Right cardiac atrium (tissue), 5 donors: ENCODE results near the gene CCDC85C. TPM values are rescaled to one million over a fixed set of nuclear protein-coding genes. Genes with fewer than 3 reads are reported as not detected.

ENCODE experiments used
- ATAC-seq, 2 donors: fragments of 200-7000 bp; cut with Tn5 transposase; one replicate each; pipeline versions ENCODE4 v1.8.0 to v1.9.1; 2020; ENCODE audit warnings: moderate library complexity in 2 of 2, mild to moderate bottlenecking in 1 of 2
- DNase-seq, 3 donors: peaks; one replicate each; pipeline ENCODE4 v3.0.0-alpha.2; 2020
- H3K27ac ChIP-seq: one replicate; pipeline ENCODE4 v1.5.1; 2013; ENCODE audit warnings: mild to moderate bottlenecking, low read length, control low read depth, moderate library complexity
- H3K27me3 ChIP-seq: one replicate; pipeline ENCODE4 v1.6.1; 2013; ENCODE audit not compliant: control insufficient read depth, insufficient read depth
- H3K4me1 ChIP-seq: one replicate; pipeline ENCODE4 v1.6.1; 2013; ENCODE audit warnings: low read length; ENCODE audit not compliant: control insufficient read depth, insufficient read depth
- H3K4me3 ChIP-seq: one replicate; pipeline ENCODE4 v1.5.1; 2013; ENCODE audit warnings: low read length, control low read depth
- H3K9me3 ChIP-seq: one replicate; pipeline ENCODE4 v1.6.1; 2013; ENCODE audit warnings: low read length; ENCODE audit not compliant: control insufficient read depth
- WGBS: extraction: QIAGEN DNeasy Blood & Tissue Kit; methylation state at CpG from one replicate; pipeline ENCODE4 v1.1.7; 2013; 5-methylcytosine and 5-hydroxymethylcytosine counted together
- intact Hi-C, 4 donors: fragments of 100-400 bp; cut with DNase I; formaldehyde crosslinking; loops; one replicate each; pipeline versions ENCODE4 v1.11.0 to v1.14.0; 2022 to 2023
- polyA plus RNA-seq: library from polyadenylated mRNA; stranded (reverse); fragments of 200-250 nt; gene quantifications from one replicate; pipeline ENCODE4 v1.2.3, GENCODE V29; 2013
- total RNA-seq, 4 donors: library from RNA; stranded (reverse); fragmentation: NEBNext Ultra II Directional; extraction: Animal tissue kit (Norgen Biotek cat#: 25700); gene quantifications; one replicate each; pipeline ENCODE4 v1.2.1, GENCODE V29; 2021
- donor health status: healthy with polysubstance abuse.
- donor health status: DM: no; HTN: yes; CAD: no.
- donor health status: DM: no; HTN: no; CAD: no.
- donor health status: DM: no; HTN: yes; CAD: no; lungs with severe emphysema.
- donor health status: DM: yes; HTN: yes; CAD: no.

Gene CCDC85C
- total and polyA plus RNA-seq, 5 donors: 21.0 to 31.5 (median 22.6) TPM

DNA sequence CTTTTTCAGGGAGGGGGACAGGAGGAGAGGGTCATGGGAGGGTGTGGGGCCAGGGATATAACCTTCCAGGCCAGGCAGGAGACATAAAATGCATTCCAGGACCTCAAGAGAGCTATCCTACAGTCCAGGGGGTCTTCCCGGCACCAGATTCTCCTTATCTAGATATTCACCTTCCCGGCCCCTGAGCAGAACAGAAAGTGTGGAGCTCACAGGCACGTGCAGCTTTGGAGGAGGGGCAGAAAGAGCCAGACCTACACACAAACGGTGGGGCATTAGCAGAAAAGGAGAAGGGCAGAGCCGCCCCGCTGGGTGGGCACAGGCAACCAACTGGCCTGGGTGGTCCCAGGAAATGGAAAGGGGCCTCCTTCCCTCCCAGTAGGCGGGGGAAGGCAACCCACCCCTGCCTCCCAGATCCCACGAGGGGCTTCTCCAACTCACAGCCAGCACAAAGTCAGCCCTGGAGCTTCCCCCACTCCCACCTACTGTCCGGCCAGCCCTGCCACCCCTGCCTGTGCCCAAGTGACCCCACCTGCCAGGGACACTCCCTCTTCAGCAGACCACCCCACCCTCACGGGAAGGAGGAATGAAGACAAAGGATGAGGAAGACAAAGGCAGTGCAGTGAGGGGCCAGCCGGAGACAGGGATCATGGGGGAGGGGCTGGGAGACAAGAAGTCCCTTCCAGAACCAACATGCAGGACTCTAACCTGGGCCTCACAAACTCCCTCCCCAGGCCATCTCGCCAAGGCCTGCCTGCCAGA, 33.3 kb downstream of the CCDC85C start:
- Histone ChIP-seq H3K4me1 (peaks cover 30% of the 10 kb centered on the region), H3K27me3 (no peaks in the 10 kb centered on the region), H3K27ac (no peak overlapping the region), H3K4me3 (no peak overlapping the region), H3K9me3 (no peaks in the 10 kb centered on the region)
- intact Hi-C loops: no loop called here
- 79% methylated on average over 12 of the region's 12 CpGs for WGBS
- DNase-seq: peak in 1 of 3 donors; percentile 9
- no peak for ATAC-seq

DNA sequence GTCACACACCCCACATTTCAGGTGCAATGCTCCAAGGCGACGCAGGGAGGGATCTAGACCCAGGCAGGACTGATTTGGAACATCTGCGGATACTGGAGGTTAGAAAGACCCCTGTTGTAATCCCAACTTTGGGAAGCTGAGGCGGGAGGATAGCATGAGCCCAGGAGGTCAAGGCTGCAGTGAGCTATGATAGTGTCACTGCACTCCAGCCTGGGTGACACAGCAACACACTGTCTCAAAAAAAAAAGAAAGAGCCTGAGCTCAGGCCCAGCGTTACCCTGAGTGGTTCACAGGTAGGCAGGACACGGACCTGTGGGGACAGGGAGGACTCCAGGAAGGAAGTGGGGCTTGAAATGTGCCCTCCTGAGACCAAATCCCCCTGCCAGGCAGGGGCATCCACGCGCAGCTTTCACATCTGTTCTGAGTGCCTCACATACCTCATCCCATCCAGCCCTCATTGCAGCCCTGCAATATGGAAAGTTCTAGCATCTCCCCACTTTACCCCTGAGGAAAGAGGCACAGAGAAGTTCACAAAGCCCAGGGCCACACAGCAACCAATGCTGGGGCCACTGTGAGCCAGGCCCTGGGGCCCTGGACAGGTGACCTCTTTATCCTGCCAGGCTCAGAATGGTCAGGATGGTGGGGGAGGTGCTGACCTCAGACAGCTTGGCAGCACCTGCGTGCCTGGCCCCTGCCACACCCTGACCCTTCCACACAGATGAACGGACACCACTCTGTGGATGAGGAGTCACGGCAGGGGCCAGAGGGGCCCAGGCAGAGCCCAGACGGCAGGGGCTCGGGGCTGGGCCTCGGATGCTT, 34.1 kb downstream of the CCDC85C start:
- Histone ChIP-seq H3K4me1 (peaks cover 30% of the 10 kb centered on the region), H3K27ac (peak overlapping the region; percentile 65), H3K27me3 (no peaks in the 10 kb centered on the region), H3K9me3 (no peaks in the 10 kb centered on the region), H3K4me3 (no peak overlapping the region)
- ATAC-seq (no peak), DNase-seq (peak in 1 of 3 donors; percentile 26)
- intact Hi-C loops: no loop called here
- WGBS: 71% methylated on average over 14 of the region's 14 CpGs

DNA sequence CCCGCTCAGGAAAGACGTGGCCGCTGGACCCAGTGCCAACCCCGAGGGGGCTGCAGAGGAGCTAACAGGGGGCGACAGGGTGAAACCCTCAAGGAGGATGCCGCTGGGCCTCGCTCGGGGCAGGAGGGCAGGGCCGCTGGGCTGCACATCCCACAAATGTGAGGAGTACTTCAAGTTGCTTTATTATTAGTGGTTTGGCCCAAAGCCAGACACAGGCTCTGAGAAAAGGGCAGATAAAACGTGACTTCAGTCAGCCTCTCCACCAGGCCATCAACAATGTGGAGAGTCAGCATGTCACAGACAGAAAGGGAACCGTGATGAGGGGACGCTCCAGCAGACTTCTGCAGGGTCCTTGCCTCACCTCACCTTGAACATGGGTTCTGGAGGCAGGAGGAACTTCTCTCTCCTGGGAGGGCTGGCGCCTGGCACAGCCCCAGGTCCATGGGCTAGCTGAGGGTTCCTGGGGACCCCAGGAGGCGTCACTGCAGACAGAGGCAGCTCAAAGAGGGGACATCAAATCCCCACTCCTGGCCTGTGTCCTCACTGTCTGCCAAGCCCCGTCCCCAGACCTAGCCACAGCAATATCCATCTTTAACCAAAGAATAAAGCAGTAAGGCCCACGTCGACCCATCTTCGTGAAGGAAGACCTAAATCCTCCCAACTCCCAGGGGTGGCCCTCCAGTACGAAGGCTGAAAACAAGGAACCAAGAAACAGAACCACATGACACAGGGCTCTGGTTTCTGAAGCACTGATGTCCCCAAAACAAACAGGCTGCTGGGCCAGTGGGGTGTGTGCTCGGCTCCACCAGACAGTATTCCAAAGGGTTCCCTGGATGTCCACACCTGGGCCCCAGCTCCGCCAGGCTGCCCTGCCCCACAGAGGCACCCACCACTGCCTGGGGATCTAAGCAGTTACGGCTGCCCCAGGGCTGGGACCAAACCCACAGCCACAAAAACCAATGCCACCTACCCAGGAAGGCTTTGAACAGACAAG, 35.1 kb downstream of the CCDC85C start:
- Histone ChIP-seq H3K4me3 (no peak overlapping the region), H3K4me1 (peaks cover 25% of the 10 kb centered on the region), H3K9me3 (no peaks in the 10 kb centered on the region), H3K27me3 (no peaks in the 10 kb centered on the region), H3K27ac (peak overlapping the region; percentile 65)
- intact Hi-C loops: no loop called here
- ATAC-seq (peak; percentile 7 to 25), DNase-seq (peak; percentile 53 to 79 (median 69))
- WGBS: 48% methylated on average over 22 of the region's 22 CpGs

DNA sequence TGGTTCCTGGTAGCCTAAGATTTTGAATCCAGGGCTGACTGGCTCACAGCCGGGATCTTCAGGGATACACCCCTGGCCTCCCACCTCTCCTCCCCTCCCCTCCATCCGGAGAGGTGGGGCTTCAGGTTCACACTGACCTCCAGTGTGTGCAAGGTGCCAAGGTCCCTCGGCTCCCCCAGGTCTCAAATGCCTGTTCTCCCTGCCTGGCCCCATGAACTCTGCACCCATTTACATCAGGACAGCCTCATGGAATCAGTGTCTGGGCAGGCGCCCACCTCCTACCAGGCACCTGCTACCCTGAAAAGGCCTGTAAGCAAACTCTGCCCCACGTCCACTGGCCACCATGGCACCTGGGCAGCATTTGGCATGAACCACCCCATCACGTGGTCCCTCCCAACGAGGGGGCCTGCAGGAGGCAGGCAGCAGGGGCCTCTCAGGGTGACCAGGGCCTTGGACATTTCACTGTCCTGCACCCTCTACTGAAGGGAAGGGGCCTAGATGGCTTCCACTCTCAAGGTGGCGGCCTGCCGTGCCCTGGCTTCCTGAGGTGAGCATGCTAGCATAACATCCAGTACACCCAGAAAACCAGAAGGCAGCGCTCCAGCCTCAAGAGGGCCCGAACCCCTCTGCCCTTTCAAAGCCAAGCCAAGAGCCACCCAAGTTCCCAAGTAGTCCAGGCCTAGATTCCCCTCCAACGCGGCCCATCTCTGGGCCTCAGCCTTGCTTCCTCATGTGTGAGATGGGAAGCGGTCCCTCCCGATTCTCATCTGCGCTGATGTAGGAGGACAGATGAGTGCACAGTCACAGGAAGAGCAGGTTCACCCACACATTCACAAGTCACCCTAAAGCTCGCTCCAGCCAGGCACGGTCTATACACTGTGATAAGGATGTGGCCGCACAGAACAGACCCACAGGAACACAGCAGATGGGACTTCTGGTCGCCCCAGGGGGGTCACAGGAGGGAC, 37.3 kb downstream of the CCDC85C start:
- Histone ChIP-seq H3K9me3 (no peaks in the 10 kb centered on the region), H3K27me3 (no peaks in the 10 kb centered on the region), H3K27ac (no peak overlapping the region), H3K4me1 (peaks cover 21% of the 10 kb centered on the region), H3K4me3 (no peak overlapping the region)
- WGBS: 87% methylated on average over 20 of the region's 20 CpGs
- ATAC-seq: no peak
- peak in 1 of 3 donors; percentile 31 for DNase-seq
- intact Hi-C loops: no loop called here

DNA sequence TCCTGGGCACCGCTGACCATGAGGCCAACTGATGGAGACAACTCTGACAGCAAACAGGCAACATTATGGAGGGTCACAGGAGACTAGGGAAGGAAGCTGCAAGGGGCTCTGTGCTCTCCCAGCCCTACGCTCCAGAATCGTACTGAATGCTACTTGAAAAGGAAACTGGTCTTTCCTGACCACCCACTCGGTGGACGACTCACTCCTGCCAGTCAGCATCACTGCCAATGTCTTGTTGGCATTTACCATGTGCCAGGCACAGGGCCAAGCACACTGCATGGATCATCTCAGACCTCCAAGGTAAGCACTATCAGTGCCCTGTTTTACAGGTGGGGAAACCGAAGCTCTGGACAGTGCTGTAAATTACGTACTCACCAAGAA, 38.0 kb downstream of the CCDC85C start:
- no peak overlapping the region for H3K27ac ChIP-seq
- H3K9me3 ChIP-seq: no peaks in the 10 kb centered on the region
- ATAC-seq (no peak), DNase-seq (peak in 1 of 3 donors; percentile 57)
- WGBS: 50% methylated on average over 7 of the region's 7 CpGs
- no peak overlapping the region for H3K4me3 ChIP-seq
- H3K27me3 ChIP-seq: no peaks in the 10 kb centered on the region
- H3K4me1 ChIP-seq: peaks cover 21% of the 10 kb centered on the region
- intact Hi-C loops: no loop called here

DNA sequence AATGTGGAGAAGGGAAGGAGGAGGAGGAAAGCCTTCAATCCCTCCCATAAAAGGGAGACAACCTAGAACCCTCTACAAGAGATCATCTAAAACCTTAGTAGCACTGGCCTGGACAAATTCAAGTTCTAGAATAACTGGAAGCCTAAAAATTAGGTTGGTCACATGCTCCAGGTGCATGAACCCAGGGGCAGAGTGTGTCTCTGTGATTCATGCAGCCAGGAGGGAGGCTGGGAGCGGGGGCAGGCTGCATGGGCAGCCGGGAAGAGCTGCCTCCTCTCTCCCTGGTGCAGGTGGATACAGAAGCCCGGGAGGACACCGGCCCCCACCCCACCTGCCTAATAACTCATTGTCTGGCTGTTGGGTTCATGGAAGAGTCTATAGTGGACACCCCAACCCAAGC, 38.6 kb downstream of the CCDC85C start:
- H3K27me3 ChIP-seq: no peaks in the 10 kb centered on the region
- DNase-seq (peak in 1 of 3 donors; percentile 40), ATAC-seq (no peak)
- peak overlapping the region; percentile 10 for H3K27ac ChIP-seq
- 85% methylated on average over 4 of the region's 4 CpGs for WGBS
- H3K4me1 ChIP-seq: peaks cover 21% of the 10 kb centered on the region
- intact Hi-C loops: no loop called here
- H3K9me3 ChIP-seq: no peaks in the 10 kb centered on the region
- no peak overlapping the region for H3K4me3 ChIP-seq

DNA sequence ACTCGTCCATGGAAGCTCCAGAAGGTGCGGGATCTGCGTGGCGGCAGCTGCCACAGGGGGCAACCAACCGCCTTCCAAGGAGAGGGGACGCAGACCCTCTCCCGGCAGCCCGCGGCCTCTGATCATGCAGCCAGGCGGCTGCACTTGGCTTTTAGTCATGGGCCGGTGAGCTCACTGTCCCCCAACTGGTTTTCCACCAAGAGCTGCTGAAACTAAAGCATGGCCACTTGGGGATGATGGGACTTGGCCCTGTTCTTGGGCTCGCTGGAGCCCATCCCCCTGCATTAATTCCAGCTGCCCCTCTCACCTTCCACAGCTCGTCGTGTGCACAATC, 39.1 kb downstream of the CCDC85C start:
- H3K27ac ChIP-seq: peak overlapping the region; percentile 10
- WGBS: 30% methylated on average over 14 of the region's 14 CpGs
- no peaks in the 10 kb centered on the region for H3K27me3 ChIP-seq
- H3K4me1 ChIP-seq: peaks cover 21% of the 10 kb centered on the region
- intact Hi-C loops: loop anchor here in 2 of 4 donors (5.0 kb wide), 2 partner anchors 37 to 62 kb away; partner anchors contain the start of gene CCDC85C (in 1 of the 2)
- DNase-seq (no peak), ATAC-seq (no peak)
- no peaks in the 10 kb centered on the region for H3K9me3 ChIP-seq
- H3K4me3 ChIP-seq: no peak overlapping the region

DNA sequence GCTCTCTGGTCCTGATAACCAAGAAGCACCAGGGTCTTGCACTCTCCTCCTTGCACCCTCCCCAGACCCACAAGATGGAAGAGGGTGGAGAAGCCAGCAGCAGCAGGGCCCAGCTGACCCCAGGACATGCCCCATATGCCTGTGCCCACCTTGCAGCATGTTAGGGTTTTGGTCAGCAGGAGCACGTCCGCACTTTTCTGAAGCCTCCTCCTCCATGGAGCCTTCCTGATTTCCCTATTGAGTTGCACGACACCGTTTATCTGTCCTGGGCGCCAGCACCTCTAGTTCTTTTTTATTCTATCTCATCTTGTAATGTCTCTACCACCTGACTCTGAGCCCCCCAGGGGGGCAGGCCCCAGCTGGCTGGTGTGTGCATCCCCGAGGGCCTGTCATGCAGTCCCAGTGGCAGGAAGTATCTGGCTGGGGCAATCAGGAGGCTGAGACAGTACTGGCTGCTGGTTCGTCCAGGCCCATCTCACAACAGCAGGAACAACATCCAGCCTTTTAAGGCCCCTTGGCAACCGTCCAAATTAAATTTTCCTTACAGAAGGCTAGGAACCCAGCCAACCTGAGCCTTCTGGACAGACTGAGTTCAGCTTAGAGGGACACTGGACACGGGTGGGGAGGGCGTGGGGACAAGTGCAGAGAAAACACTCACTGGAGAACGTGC, 39.6 kb downstream of the CCDC85C start:
- H3K4me3 ChIP-seq: no peak overlapping the region
- H3K4me1 ChIP-seq: peaks cover 18% of the 10 kb centered on the region
- peak overlapping the region; percentile 10 for H3K27ac ChIP-seq
- no peaks in the 10 kb centered on the region for H3K27me3 ChIP-seq
- DNase-seq: peak; percentile 67 to 87 (median 75)
- intact Hi-C loops: loop anchor here in 2 of 4 donors (5.0 kb wide), 2 partner anchors 38 to 63 kb away; partner anchors contain the start of gene CCDC85C (in 1 of the 2)
- peak; percentile 54 to 58 for ATAC-seq
- H3K9me3 ChIP-seq: no peaks in the 10 kb centered on the region
- 29% methylated on average over 11 of the region's 11 CpGs for WGBS

DNA sequence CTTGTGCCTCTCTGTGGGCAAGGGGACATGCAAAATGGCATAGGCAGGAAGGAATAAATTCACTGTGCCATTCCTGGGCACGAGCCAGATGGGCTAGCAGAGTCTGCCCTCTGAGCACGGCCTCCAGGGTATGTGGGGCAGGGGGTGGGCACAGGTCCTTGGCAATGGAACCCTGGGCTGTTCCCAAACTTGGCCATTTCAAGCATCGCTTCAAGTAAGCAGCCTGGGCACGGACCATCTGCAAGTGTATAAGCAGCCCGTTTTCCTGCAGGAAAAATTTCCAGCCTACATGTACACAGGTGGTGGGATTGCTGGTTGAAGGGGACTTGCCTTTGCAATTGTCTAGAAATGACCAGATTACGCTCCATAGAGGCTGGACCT, 40.3 kb downstream of the CCDC85C start:
- ATAC-seq: no peak
- H3K4me1 ChIP-seq: peaks cover 12% of the 10 kb centered on the region
- no peaks in the 10 kb centered on the region for H3K9me3 ChIP-seq
- DNase-seq: peak in 1 of 3 donors; percentile 46
- H3K27me3 ChIP-seq: no peaks in the 10 kb centered on the region
- no peak overlapping the region for H3K27ac ChIP-seq
- 88% methylated on average over 6 of the region's 6 CpGs for WGBS
- no peak overlapping the region for H3K4me3 ChIP-seq
- intact Hi-C loops: loop anchor here in 2 of 4 donors (5.0 kb wide), 2 partner anchors 39 to 64 kb away; partner anchors contain the start of gene CCDC85C (in 1 of the 2)
